NCI-H1930 (cell line): ENCODE results near the gene ABHD3.
"Not testable (repeated sequence)": the region's sequence is repeated elsewhere in the genome, so short reads cannot be mapped to it uniquely, and the experiment has no call there.

Experiments
- DNase-seq, 2 experiments: peaks; one replicate each; lab custom pipeline; 2025; lab: John Stamatoyannopoulos, UW

Gene ABHD3, protein sequence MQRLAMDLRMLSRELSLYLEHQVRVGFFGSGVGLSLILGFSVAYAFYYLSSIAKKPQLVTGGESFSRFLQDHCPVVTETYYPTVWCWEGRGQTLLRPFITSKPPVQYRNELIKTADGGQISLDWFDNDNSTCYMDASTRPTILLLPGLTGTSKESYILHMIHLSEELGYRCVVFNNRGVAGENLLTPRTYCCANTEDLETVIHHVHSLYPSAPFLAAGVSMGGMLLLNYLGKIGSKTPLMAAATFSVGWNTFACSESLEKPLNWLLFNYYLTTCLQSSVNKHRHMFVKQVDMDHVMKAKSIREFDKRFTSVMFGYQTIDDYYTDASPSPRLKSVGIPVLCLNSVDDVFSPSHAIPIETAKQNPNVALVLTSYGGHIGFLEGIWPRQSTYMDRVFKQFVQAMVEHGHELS

DNA sequence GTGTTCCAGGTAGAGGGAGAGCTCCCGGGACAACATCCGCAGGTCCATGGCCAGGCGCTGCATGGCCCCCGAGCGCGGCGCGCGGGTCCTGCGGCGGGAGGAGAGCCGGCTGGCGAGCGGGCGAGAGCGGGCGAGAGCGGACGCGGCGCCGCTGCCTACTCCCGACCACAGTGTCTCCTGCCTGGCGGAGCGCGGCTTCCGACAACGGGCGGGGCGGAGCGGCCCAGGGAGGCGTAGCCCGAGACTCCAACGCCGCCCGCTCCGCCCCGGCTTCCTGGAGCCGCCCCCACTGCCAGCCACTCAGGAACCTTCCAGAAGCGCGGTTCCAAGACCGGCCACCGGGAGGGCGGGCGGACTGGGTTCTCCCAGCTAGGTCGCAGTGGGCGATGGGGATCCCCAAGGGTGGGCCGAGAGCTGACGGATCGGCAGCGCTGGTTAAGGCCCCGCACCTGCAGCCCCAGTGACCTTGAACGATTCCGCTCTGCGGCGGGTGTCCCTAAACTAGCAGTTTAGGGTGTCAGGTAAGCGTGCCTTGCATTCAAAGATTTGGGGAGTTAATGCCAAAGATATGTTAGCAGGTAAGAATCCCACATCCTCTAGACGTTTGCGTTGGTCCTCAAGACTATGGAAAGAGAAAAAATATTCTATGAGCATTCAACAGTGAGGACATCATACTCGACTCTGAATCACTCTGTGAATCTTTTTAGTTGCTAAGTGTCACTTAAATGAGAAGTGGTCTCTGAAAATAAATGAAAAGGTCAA is at the start of gene ABHD3:
Gene ABHD3 (minus strand): TSS at position 172 of the 762 bp plus-strand sequence. CDS start 109 bp downstream, at position 63.
- DNase-seq: peak; percentile 88 to 94

DNA sequence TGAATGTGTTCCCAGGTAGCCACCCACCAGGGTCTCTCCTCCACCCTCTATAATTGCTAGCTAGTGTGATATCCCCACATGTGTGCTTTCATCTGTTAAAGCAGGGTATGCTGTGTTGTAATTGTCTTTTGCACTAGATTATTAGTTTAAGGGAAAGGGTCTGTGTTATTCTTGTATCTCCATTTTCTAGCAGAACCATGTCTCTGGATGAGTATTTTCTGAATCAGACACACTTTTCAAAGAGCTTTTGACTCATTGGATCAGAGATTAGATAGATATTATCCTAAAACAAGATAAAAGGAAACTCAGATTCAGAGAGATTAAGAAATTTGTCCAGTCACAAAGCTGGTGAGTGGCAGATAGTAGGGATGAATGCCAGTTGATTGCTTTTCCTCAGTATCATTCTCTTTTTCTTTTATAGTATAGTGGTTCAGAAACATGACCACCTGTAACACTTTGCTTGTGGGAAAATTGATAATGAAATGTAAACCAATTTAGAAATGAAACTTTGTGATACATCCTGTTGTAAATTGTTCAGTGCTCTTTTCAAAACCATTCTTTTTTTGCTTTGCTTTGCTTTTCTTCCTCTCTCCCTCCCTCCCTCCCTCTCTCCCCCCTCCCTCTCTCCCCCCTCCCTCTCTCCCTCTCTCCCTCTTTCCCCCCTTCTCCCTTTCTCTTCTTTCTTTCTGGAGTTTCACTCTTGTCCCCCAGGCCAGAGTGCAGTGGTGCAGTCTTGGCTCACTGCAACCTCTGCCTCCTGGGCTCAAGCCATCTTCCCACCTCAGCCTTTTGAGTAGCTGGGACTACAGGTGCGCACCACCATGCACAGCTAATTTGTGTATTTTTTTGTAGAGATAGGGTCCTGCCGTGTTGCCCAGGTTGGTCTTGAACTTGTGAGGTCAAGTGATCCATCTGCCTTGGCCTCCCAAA is 43.5 kb upstream of the ABHD3 start:
- DNase-seq: no peak

DNA sequence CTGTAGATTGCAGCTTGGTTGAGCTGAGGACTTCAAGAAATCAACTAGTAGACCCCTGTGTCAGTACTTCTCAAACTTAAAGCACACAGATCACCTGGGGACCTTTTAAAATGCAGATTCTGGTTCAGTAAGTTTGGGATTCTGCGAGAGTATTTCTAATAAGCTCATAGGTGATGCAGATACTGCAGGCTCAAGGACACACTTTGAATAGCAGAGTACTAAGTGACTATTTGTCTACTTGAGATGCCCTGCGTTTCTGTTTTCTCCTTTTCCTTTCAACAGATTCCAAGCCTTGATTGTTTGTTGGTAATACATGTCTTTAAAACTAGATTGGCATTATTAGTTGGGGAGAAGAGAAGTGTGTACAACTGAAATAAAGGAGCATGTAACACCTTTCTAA is 42.7 kb upstream of the ABHD3 start:
- no peak for DNase-seq

DNA sequence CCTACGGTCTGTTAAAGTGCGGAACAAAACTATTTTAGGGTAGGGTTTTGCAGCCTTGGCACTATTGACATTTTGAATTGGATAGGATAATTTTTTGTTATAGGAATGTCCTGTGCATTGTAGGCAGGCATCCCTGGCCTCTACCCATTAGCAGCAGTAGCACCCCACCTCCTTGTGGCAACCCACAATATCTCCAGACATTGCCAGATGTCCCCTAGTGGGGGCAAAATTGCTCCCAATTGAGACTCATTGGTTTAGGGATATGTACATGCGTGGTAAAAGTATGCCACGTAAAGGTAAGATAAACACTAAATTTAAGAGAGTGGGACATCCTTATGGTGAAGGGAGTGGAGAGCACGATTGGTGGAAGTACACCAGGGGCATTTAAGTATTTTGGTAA is 40.7 kb upstream of the ABHD3 start:
- DNase-seq: no peak

DNA sequence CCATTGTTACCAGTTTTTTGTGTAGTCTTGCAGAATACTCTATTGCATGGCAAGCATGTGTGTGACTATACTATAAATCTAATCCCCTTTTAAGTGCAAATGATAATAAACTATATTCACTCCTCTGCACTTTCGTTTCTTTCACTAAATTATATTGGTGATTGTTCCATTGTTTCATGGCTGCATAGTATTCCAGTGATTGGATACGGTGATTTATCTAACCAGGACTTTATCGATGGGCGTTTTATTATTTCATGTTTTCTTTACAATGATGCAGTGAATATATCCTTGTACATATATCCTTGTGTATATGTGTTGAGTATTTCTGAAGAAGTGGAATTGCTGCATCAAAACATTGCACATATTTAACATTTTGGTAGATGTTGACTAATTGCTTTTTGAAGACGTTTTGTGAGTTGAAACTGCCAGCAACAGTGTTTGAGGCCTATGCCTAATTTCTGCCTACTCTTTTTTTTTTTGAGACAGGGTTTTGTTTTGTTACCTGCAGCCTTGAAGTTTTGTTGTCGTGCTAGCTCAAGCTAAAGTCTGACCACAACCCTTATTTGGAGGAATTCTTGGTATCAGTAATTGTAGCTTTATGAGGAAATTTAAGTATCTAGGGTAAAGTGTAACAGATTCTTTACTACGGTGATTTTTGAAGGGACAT is 38.7 kb upstream of the ABHD3 start:
- DNase-seq: no peak

DNA sequence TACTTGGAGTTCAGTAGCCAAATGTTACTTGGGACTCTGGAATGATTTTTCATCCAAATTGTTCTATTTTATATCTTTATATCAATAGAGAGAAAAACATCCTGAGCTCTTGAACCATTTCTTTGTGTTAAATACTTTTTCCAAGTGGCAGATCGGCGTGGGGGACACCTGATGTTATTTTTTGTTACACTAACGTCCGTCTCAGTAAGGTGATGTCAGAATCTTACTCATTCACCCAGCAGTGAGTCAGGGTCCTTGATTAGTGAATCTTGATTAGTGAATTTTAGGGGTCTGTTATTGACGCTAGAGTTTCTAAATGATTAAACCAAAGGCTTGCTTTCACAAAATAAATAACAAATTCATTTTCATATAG is 37.7 kb upstream of the ABHD3 start:
- no peak for DNase-seq

DNA sequence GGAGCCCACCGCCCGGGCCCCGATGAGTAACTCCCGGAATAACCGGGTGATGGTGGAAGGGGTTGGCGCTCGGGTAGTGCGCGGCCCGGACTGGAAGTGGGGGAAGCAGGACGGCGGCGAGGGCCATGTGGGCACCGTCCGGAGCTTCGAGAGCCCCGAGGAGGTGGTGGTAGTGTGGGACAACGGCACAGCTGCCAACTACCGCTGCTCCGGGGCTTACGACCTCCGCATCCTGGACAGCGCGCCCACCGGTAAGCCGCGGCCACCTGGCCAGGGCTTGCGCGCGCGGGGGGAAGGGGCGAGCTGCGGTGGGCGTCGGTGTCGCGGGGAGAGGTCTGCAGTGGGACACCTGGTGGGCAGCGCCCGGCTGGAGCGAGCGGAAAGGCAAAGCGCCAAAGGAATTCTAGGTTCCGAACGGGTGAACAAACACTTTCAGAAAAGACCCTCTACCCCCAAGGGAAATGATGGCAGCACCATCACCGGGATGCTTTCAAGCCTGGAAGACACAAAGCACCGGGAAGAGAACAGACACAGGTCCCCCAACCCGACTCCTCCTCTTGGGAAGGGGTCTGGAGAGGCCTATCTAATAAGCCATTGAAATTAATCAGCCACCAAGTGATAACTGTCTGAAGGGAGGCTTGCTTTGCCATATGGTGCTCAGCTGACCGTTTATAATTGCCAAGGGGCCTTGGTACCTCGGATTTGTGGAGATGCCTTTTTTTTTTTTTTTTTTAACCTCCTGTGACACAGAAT is 37.2 kb upstream of the ABHD3 start:
- peak; percentile 24 to 39 for DNase-seq

DNA sequence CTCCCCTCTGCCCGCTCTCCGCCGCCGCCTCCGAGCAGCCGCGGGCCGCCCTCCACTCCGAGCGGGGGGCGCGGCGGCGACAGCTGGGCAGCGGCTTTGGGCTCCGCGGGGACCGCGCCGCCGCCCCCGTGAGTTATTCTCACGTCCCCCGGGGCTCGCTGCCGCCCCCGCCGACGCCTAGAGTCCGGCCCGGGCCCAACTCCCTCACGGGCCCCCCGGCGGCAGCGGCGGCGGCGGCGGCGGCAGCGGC is 36.7 kb upstream of the ABHD3 start:
- DNase-seq: no peak

DNA sequence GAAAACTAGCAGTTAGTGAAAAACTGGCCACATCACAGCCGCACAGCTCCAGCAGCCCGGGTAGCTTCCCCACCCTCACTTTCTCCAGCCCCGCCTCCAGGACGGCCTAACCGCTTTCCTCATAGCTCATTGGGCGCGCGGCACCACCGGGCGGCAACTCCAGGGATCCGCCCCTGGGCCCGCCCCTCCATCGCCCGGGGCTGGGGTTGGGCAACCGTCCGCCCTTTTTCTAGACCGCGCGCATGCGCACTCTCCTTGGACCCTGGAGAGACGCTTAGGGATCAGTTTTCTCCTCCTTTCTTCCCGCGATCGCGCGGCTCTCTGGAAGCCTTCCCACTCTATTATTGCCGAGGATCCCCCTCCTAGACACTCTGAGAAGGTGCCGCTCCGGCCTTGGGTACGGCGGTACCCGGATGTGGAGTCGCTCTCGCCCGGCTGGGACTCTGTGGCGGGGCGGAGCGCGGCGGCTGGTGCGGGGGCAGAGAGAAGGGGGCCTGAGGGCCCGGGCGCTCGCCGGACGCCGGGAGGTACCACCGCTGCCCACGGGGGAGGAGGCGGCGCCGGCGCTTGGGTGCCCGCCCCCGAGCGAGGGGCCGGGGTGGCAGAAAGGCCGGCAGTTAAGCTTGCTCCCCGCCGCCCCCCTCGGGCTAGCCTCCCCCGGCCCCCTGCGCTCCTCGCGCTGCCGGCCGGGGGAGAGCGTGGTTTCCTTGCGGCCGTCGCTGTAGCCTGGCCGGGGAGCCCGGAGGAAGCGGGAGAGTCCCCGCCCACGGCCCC is 36.2 kb upstream of the ABHD3 start, which contains the start of gene MIB1:
Gene MIB1 (plus strand): TSS at position 255 of the 774 bp plus-strand sequence. CDS start 792 bp downstream, outside the sequence.
- peak; percentile 99 for DNase-seq

DNA sequence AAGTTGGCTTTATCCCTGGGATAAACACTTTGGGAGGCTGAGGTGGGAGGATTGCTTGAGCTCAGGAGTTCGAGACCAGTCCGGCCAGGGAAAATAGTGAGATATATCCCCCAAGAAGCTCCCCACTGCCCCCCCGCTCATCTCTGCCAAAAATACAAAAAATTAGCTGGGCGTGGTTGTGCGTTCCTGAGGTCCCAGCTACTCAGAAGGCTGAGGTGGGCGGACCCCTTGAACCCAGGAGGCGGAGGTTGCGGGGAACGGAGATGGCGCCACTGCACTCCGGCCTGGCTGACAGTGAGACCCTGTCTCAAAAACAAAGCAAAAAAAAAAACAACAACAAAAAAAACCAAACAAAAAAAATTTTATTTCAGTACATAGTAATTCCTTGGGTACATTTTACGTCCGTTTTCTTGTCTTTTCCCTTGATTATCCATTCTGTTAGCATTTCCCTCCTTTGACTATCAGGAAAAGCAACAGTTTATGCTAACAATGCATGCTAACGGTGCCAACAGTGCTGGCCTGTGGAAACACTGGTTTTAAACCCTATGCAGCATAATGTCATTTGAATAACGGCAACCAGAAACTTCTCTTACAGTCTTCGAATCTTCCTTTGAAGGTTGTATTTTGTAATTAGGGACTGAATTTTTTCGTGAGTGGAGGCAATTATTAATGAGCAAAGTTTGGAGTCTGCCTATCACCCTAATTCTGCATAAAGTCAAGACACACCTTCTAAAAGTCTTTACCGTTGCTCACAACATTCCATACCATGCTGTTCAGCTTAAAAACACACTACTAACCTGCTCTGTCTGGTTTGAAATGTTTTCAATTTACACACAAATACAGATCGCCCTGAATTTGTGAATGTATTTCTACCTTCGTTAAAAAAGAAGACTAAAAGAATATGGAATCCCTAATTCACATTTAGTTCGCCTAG is 35.3 kb upstream of the ABHD3 start:
- no peak for DNase-seq

DNA sequence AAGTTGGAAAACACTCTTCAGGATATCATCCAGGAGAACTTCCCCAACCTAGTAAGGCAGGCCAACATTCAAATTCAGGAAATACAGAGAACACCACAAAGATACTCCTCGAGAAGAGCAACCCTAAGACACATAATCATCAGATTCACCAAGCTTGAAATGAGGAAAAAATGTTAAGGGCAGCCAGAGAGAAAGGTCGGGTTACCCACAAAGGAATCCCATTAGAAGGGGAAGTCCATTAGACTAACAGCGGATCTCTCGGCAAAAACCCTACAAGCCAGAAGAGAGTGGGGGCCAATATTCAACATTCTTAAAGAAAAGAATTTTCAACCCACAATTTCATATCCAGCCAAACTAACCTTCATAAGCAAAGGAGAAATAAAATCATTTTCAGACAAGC is 32.4 kb upstream of the ABHD3 start:
- DNase-seq: not testable (repeated sequence)

DNA sequence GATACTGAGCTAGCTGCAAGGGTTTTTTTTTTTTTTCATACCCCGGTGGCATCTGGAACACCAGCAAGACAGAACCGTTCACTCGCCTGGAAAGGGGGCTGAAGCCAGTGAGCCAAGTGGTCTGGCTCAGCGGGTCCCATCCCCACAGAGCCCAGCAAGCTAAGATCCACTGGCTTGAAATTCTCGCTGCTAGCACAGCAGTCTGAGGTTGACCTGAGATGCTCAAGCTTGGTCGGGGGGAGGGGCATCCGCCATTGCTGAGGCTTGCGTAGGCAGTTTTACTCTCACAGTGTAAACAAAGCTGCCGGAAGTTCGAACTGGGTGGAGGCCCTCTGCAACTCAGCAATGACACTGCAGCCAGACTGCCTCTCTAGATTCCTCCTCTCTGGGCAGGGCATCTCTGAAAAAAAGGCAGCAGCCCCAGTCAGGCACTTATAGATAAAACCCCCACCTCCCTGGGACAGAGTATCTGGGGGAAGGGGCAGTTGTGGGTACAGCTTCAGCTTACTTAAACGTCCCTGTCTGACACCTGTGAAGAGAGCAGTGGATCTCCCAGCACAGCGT is 31.0 kb upstream of the ABHD3 start:
- DNase-seq: no peak

DNA sequence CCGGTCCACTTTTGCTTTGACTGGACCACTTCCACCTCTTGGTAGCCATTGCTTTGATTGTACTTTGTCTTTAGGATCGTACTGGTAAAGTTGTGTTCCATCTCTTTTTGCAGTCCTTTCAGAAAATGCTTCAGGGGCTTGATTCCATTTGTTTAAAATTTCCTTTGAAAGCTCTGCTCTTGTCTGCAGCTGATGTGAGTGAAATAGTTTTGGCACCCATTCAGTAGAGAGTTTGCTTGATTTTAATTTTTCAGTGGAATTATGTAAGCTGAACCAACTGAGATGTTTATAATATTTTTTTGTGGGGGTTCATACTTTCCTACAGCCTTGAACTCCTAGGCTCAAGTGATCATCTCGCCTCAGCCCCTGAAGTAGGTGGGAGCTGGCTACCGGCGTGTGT is 28.4 kb upstream of the ABHD3 start:
- no peak for DNase-seq

DNA sequence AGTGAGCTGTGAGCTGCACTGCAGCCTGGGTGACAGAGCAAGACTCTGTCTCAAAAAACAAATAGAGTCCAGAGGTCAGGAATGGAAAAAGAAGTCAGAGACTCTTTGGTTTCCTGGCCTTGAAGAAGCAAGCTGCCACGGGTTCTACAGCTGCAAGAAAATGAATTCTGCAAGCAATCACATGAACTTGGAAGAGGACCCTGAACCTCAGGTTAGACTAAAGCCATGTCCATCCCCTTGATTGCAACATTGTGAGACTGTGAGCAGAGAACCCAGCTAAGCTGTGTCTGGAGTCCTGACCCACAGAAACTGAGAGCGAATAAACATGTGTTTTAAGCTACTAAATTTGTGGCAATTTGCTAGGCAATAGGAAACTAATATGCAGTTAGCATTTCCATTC is 23.1 kb upstream of the ABHD3 start:
- DNase-seq: no peak

DNA sequence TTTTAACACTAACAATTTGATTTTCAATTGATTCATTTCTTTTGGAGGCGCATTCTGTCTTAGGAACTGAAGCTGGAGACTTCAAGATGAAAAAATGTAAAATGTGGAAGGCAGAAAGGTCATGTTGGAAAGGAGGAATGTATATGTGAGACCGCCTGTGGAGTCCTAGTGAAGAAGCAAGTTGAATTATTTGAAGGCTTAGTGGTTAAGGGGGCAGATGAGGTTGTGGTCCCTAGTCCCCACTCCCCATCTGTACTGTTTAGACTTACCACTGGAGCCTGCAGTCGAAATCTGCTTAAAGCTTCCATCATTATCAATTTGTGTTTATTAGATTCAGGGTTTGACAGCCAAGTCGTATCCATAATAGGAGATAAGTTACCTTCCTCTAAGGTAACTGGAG is 20.6 kb upstream of the ABHD3 start:
- no peak for DNase-seq

DNA sequence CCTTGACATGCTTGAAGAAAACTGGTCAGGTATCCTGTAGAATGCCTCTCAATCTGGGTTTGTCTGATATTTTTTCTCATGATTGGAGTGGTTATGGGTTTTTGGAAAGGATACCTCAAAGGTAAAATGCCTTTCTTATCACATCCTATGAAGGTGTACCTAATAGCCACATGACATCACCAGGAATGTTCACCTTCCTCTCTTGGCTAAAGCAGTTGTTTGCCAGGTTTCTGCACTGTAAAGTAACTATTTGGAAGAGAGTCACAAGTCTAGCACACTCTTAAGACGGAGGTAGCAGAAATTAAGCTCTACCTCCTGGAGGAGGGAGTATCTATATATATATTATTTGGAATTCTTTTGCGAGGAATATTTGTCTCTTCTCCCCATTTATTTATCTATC is 18.1 kb upstream of the ABHD3 start:
- DNase-seq: no peak

DNA sequence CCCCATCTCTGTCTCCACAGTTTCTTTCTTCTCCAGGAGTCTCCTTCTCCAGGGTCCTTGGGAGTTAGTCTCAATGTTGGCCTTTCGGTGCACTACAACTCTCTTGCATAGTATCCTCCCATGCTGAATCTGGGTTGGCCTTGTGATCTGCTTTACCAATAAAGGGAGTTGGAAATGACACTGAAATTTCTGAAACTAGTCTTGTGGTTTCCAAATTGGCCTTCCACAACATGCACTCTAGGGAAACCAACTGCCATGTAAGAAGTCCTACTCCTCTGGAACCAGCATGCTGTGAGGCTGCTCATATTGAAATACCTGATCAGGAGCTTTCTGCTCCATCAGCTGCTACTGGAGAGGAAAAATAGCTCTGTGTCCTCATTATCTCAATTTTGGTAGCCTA is 9.9 kb upstream of the ABHD3 start:
- DNase-seq: no peak

DNA sequence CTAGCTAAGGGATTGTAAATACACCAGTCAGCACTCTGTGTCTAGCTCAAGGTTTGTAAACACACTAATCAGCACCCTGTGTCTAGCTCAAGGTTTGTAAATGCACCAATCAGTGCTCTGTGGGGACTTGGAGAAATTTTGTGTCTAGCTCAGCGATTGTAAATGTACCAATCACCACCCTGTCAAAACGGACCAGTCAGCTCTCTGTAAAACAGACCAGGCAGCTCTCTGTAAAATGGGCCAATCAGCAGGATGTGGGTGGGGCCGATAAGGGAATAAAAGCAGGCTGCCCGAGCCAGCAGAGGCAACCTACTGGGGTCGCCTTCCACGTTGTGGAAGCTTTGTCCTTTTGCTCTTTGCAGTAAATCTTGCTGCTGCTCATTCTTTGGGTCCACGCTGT is 2.6 kb upstream of the ABHD3 start:
- not testable (repeated sequence) for DNase-seq

DNA sequence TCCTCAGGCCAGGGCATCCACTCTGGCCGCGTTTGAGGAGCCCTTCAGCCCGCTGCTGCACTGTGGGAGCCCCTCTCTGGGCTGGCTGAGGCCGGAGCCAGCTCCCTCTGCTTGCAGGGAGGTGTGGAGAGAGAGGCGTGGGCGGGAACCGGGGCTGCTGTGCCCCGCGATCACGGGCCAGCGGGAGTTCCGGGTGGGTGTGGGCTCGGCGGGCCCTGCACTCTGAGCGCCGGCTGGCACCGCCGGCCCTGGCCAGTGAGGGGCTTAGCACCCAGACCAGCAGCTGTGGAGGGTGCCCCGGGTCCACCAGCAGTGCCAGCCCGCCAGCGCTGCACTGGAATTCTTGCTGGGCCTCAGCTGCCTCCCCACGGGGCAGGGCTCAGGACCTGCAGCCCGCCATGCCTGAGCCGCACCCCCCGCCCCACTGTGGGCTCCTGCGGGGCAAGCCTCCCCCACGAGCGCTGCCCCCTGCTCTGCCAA is 1.9 kb upstream of the ABHD3 start:
- DNase-seq: no peak
